K562 (cell line): ENCODE measurements around the gene ANKRD13A. TPM values are rescaled to one million over a fixed set of nuclear protein-coding genes. Genes with fewer than 3 reads are reported as not detected.
"Not testable (repeated sequence)": the region's sequence is repeated elsewhere in the genome, so short reads cannot be mapped to it uniquely, and the experiment has no call there.

Source experiments
- ARID1B ChIP-seq: fragments of 450-650 bp; IDR thresholded peaks from 2 replicates; pipeline ENCODE4 v1.6.1; 2016; ENCODE audit warnings: antibody characterized with exemption, mild to moderate bottlenecking, inconsistent platforms
- FOSL1 ChIP-seq: fragments of 200-800 bp; sonication (Bioruptor generic); conservative IDR thresholded peaks from 2 replicates; pipeline ENCODE4 v1.6.1; 2016; ENCODE audit warnings: missing genetic modification characterization, missing compliant biosample characterization
- FOXM1 ChIP-seq, 2 experiments: fragments of 450-650 bp in 1 of 2; sonication (generic) in 1 of 2; formaldehyde crosslinking in 1 of 2; IDR thresholded peaks; 2 replicates each; pipeline versions ENCODE4 v1.6.1 to v1.9.0; 2017 to 2022; ENCODE audit warnings: low read depth in 2 of 2, mild to moderate bottlenecking in 2 of 2, missing genetic modification reagents in 1 of 2, moderate library complexity in 1 of 2
- GABPA ChIP-seq: fragments of 200-800 bp; sonication (Bioruptor generic); conservative IDR thresholded peaks from 2 replicates; pipeline ENCODE4 v1.6.1; 2016; ENCODE audit warnings: low read depth, missing genetic modification characterization, missing compliant biosample characterization
- JUN ChIP-seq, 2 experiments: sonication (generic) in 1 of 2; formaldehyde crosslinking in 1 of 2; IDR thresholded peaks; 2 replicates each; pipeline versions ENCODE4 v1.6.1 to v1.8.0; 2012 to 2022; ENCODE audit warnings: borderline replicate concordance in 2 of 2, mild to moderate bottlenecking in 2 of 2, improper control_type of control experiment in 1 of 2, low read depth in 1 of 2, low read length in 1 of 2, missing genetic modification reagents in 1 of 2
- JUND ChIP-seq, 2 experiments: IDR thresholded peaks; 2 replicates in 1 of 2; 3 replicates in 1 of 2; pipeline ENCODE4 v1.6.1; 2011; ENCODE audit warnings: borderline replicate concordance in 2 of 2, low read depth in 2 of 2, low read length in 2 of 2, improper control_type of control experiment in 1 of 2, missing biosample characterization in 1 of 2, missing genetic modification characterization in 1 of 2, missing genetic modification reagents in 1 of 2
- LEF1 ChIP-seq: fragments of 450-650 bp; IDR thresholded peaks from 2 replicates; pipeline ENCODE4 v1.6.1; 2016; ENCODE audit warnings: mild to moderate bottlenecking
- MAFG ChIP-seq: fragments of 450-650 bp; conservative IDR thresholded peaks from 2 replicates; pipeline ENCODE4 v1.6.1; 2016; ENCODE audit warnings: missing genetic modification characterization, missing compliant biosample characterization
- MEF2D ChIP-seq: conservative IDR thresholded peaks from 2 replicates; pipeline ENCODE4 v1.6.1; 2016; ENCODE audit warnings: low read depth, missing genetic modification characterization, missing compliant biosample characterization
- NBN ChIP-seq: fragments of 450-650 bp; IDR thresholded peaks from 2 replicates; pipeline ENCODE4 v1.6.1; 2016; ENCODE audit warnings: low read depth, mild to moderate bottlenecking
- NR2C1 ChIP-seq, 2 experiments: fragments of 450-650 bp; IDR thresholded peaks; 2 replicates each; pipeline ENCODE4 v1.6.1; 2017; ENCODE audit warnings: mild to moderate bottlenecking in 2 of 2, antibody characterized with exemption in 1 of 2, inconsistent platforms in 1 of 2, missing compliant biosample characterization in 1 of 2, missing genetic modification characterization in 1 of 2
- NRF1 ChIP-seq, 2 experiments: fragments of 450-650 bp; IDR thresholded peaks in 1 of 2; conservative IDR thresholded peaks in 1 of 2; 2 replicates each; pipeline ENCODE4 v1.6.1; 2014; ENCODE audit warnings: mild to moderate bottlenecking in 2 of 2
- TRIM24 ChIP-seq, 2 experiments: fragments of 450-650 bp; IDR thresholded peaks; 2 replicates each; pipeline ENCODE4 v1.6.1; 2016
- ZNF318 ChIP-seq, 2 experiments: fragments of 450-650 bp; IDR thresholded peaks; 2 replicates each; pipeline ENCODE4 v1.6.1; 2016; ENCODE audit warnings: mild to moderate bottlenecking in 2 of 2, borderline replicate concordance in 1 of 2, low read depth in 1 of 2, moderate library complexity in 1 of 2
- ZNF589 ChIP-seq: fragments of 200-800 bp; sonication (Bioruptor generic); IDR thresholded peaks from 2 replicates; pipeline ENCODE4 v1.6.1; 2016; ENCODE audit warnings: low read depth, missing genetic modification characterization, missing compliant biosample characterization
- polyA plus RNA-seq, 8 experiments: library from polyadenylated mRNA; depleted of rRNA in 4 of 8; stranded (reverse) in 5 of 8; unstranded in 3 of 8; fragments of >200 nt; fragmentation: Nextera tagmentation in 2 of 8; fragmentation: Illumina TruSeq in 1 of 8; extraction: Ambion mirVana in 2 of 8; extraction: Trizol in 1 of 8; gene quantifications; 2 replicates each; pipeline versions ENCODE4 v1.2.1 to v1.2.3, GENCODE V29; 2011 to 2014; ENCODE audit warnings: inconsistent platforms in 1 of 8, missing spikeins in 1 of 8
- total RNA-seq, 7 experiments: library from RNA; depleted of rRNA in 6 of 7; stranded (reverse); fragments of >200 nt in 6 of 7; fragmentation: Illumina TruSeq in 2 of 7; extraction: Trizol in 2 of 7; gene quantifications; 2 replicates each; pipeline versions ENCODE4 v1.2.1 to v1.2.3, GENCODE V29; 2011 to 2021; ENCODE audit warnings: low replicate concordance in 1 of 7

Gene ANKRD13A
- total and polyA plus RNA-seq, 9 of the 15 experiments (the other 6 are each of a cell fraction or from before 2014, with no cell fraction given) = 5.0 to 55.0 (median 41.5) TPM

DNA sequence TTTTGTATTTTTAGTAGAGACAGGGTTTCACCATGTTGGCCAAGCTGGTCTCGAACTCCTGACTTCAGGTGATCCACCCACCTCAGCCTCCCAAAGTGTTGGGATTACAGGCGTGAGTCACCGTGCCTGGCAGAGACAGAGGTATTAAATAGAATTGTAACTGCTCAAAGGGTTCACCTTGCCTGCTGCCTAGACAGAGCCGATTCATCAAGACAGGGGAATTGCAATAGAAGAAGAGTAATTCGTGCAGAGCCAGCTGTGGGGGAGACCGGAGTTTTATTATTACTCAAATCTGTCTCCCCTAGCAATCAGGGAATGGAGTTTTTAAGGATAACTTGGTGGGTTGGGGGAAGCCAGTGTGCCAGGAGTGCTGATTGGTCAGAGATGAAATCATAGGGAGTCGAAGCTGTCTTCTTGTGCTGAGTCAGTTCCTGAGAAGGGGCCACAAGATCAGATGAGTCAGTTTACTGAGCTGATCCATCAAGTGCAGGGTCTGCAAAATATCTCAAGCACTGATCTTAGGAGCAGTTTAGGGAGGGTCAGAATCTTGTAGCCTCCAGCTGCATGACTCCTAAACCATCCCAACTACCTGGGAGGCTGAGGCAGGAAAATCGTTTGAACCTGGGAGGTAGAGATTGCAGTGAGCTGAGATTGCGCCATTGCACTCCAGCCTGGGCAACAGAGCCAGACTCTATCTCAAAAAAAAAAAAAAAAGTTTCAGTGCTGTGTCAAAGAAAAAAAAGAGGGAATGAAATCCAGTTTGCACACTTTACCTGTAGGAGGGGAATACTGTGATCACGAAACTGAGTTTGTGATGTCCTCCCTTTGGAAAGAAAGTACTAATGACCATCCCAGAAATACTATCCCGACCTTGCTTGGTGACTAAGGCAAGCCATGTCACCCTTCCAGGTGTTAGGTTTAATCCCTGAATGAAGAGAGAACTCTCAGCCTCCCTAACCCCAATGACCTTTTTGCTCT lies 56.4 kb downstream of the ANKRD13A start (continued):
- peak in 1 of 2 experiments; percentile 49; a peak in 1 of 4 replicates for TF ChIP-seq ZNF318 (IDR thresholded peaks at IDR 0.05; ENCODE audit: borderline replicate concordance in 1 of 2, low read depth in 1 of 2)
- TF ChIP-seq JUND (IDR thresholded peaks at IDR 0.05; ENCODE audit: borderline replicate concordance, low read depth, low read length) = peak; percentile 74; the same call in 1 of the 2 replicates
- TF ChIP-seq JUND (tag; IDR thresholded peaks at IDR 0.05; ENCODE audit: borderline replicate concordance, low read depth, low read length) = peak; percentile 70; the same call in 2 of the 3 replicates
- not testable (repeated sequence) for TF ChIP-seq NR2C1 (IDR thresholded peaks at IDR 0.05); JUN (CRISPR knock-in tag; IDR thresholded peaks at IDR 0.05; ENCODE audit: borderline replicate concordance); FOXM1 (CRISPR knock-in tag; IDR thresholded peaks at IDR 0.05; ENCODE audit: low read depth)
- TF ChIP-seq NR2C1 (tag; IDR thresholded peaks at IDR 0.05) = 0 out of 2 replicates have a peak, but pooled peaks have one; percentile 13
- TF ChIP-seq ARID1B = peak; percentile 87
- peak; percentile 74 for TF ChIP-seq NBN
- peak; percentile 95 for TF ChIP-seq MAFG (tag)
- TF ChIP-seq MEF2D (tag) = peak; percentile 53
- TF ChIP-seq JUN (IDR thresholded peaks at IDR 0.05; ENCODE audit: borderline replicate concordance, low read depth, low read length) = peak; percentile 68; the same call in 1 of the 2 replicates
- peak; percentile 51 for TF ChIP-seq FOXM1 (IDR thresholded peaks at IDR 0.05; ENCODE audit: low read depth)
- TF ChIP-seq ZNF589 (CRISPR knock-in tag) = 0 out of 2 replicates have a peak, but pooled peaks have one; percentile 40
- TF ChIP-seq NRF1 (conservative IDR thresholded peaks at IDR 0.05 in 1 of 2, IDR thresholded peaks at IDR 0.05 in 1 of 2) = peak in 1 of 2 experiments; percentile 23; a peak in 2 of 4 replicates
- peak; percentile 66; the same call in 1 of the 2 replicates for TF ChIP-seq LEF1
- TF ChIP-seq FOSL1 (tag) = peak; percentile 97
- TF ChIP-seq TRIM24 (IDR thresholded peaks at IDR 0.05) = peak; percentile 59 to 70; a peak in 3 of 4 replicates
- 0 out of 2 replicates have a peak, but pooled peaks have one; percentile 20 for TF ChIP-seq GABPA (tag)
